SK-N-SH treated with all-trans-retinoic acid at 6 μM for 48 hours (cell line): ENCODE results near the gene TPPP.
A peak's percentile ranks its signal among the peaks of the same experiment; 100 is the strongest.

Source experiments
- ATAC-seq: fragments of 200-7000 bp; cut with Tn5 transposase; 3 replicates; pipeline ENCODE4 v1.9.1; 2020; ENCODE audit warnings: mild to moderate bottlenecking, moderate library complexity
- ARNTL ChIP-seq: fragments of 450-650 bp; formaldehyde crosslinking; IDR thresholded peaks from 2 replicates; pipeline ENCODE4 v1.5.0; 2020; ENCODE audit warnings: low read depth, mild to moderate bottlenecking, moderate library complexity, borderline replicate concordance
- BACH2 ChIP-seq: fragments of 250-450 bp; sonication (Bioruptor Pico); IDR thresholded peaks from 2 replicates; pipeline ENCODE4 v1.9.0; 2021; ENCODE audit warnings: mild to moderate bottlenecking, borderline replicate concordance
- CSDC2 ChIP-seq: fragments of 250-450 bp; sonication (Bioruptor Pico); IDR thresholded peaks from 2 replicates; pipeline ENCODE4 v1.5.0; 2020; ENCODE audit warnings: mild to moderate bottlenecking, moderate library complexity
- ESRRG ChIP-seq: fragments of 250-450 bp; sonication (Bioruptor Pico); IDR thresholded peaks from 2 replicates; pipeline ENCODE4 v1.6.1; 2021; ENCODE audit warnings: mild to moderate bottlenecking
- GLIS3 ChIP-seq: fragments of 250-450 bp; sonication (Bioruptor Pico); IDR thresholded peaks from 2 replicates; pipeline ENCODE4 v1.5.0; 2020; ENCODE audit warnings: mild to moderate bottlenecking, moderate library complexity
- ISL1 ChIP-seq: fragments of 250-450 bp; sonication (Bioruptor Pico); IDR thresholded peaks from 2 replicates; pipeline ENCODE4 v2.1.2; 2022; ENCODE audit warnings: mild to moderate bottlenecking, moderate library complexity
- OSR1 ChIP-seq: fragments of 250-450 bp; sonication (Bioruptor Pico); IDR thresholded peaks from 2 replicates; pipeline ENCODE4 v1.8.0; 2022; ENCODE audit warnings: moderate library complexity, mild to moderate bottlenecking, inconsistent platforms
- PPARA ChIP-seq: fragments of 250-450 bp; sonication (Bioruptor Pico); IDR thresholded peaks from 2 replicates; pipeline ENCODE4 v1.5.0; 2020; ENCODE audit warnings: mild to moderate bottlenecking, borderline replicate concordance
- RARB ChIP-seq: fragments of 250-450 bp; sonication (Bioruptor Pico); IDR thresholded peaks from 2 replicates; pipeline ENCODE4 v1.8.0; 2021; ENCODE audit warnings: mild to moderate bottlenecking, moderate library complexity
- SNAI2 ChIP-seq: fragments of 250-450 bp; sonication (Bioruptor Pico); IDR thresholded peaks from 2 replicates; pipeline ENCODE4 v1.5.0; 2020; ENCODE audit warnings: mild to moderate bottlenecking, moderate library complexity
- TCF4 ChIP-seq: fragments of 250-450 bp; sonication (Bioruptor Pico); IDR thresholded peaks from 2 replicates; pipeline ENCODE4 v1.8.0; 2021; ENCODE audit warnings: mild to moderate bottlenecking, moderate library complexity, borderline replicate concordance
- TOX ChIP-seq: fragments of 250-450 bp; sonication (Bioruptor Pico); IDR thresholded peaks from 2 replicates; pipeline ENCODE4 v1.8.0; 2021; ENCODE audit warnings: mild to moderate bottlenecking, moderate library complexity, borderline replicate concordance
- ZC3H10 ChIP-seq: fragments of 250-450 bp; sonication (Bioruptor Pico); IDR thresholded peaks from 2 replicates; pipeline ENCODE4 v1.5.1; 2021; ENCODE audit warnings: mild to moderate bottlenecking, moderate library complexity
- ZFP3 ChIP-seq: fragments of 250-450 bp; sonication (Bioruptor Pico); IDR thresholded peaks from 2 replicates; pipeline ENCODE4 v1.5.0; 2020; ENCODE audit warnings: mild to moderate bottlenecking, moderate library complexity
- ZFP30 ChIP-seq: fragments of 450-650 bp; formaldehyde crosslinking; IDR thresholded peaks from 2 replicates; pipeline ENCODE4 v1.5.0; 2022; ENCODE audit warnings: mild to moderate bottlenecking, moderate library complexity
- ZNF70 ChIP-seq: fragments of 450-650 bp; formaldehyde crosslinking; IDR thresholded peaks from 2 replicates; pipeline ENCODE4 v1.5.0; 2020; ENCODE audit warnings: mild to moderate bottlenecking, moderate library complexity
- TF ChIP-seq, protein P1 (sequence below): fragments of 250-450 bp; sonication (Bioruptor Pico); IDR thresholded peaks from 2 replicates; pipeline ENCODE4 v1.5.1; 2021; ENCODE audit warnings: mild to moderate bottlenecking, moderate library complexity
- TF ChIP-seq, protein P2 (sequence below): fragments of 250-450 bp; sonication (Bioruptor Pico); IDR thresholded peaks from 2 replicates; pipeline ENCODE4 v1.8.0; 2020; ENCODE audit warnings: mild to moderate bottlenecking, moderate library complexity, borderline replicate concordance
- TF ChIP-seq, protein P3 (sequence below): fragments of 250-450 bp; sonication (Bioruptor Pico); IDR thresholded peaks from 2 replicates; pipeline ENCODE4 v1.5.0; 2020; ENCODE audit warnings: mild to moderate bottlenecking, moderate library complexity

The TPPP gene

GRCh38 chr5:673831-674629 lies 19.1 kb downstream of the TPPP start:
- TF ChIP-seq ARNTL (CRISPR knock-in tag) (no peak), ZC3H10 (CRISPR knock-in tag) (no peak), ZFP3 (CRISPR knock-in tag) (no peak), OSR1 (no peak)
- TF ChIP-seq, protein P1, sequence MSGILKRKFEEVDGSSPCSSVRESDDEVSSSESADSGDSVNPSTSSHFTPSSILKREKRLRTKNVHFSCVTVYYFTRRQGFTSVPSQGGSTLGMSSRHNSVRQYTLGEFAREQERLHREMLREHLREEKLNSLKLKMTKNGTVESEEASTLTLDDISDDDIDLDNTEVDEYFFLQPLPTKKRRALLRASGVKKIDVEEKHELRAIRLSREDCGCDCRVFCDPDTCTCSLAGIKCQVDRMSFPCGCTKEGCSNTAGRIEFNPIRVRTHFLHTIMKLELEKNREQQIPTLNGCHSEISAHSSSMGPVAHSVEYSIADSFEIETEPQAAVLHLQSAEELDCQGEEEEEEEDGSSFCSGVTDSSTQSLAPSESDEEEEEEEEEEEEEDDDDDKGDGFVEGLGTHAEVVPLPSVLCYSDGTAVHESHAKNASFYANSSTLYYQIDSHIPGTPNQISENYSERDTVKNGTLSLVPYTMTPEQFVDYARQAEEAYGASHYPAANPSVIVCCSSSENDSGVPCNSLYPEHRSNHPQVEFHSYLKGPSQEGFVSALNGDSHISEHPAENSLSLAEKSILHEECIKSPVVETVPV (CRISPR knock-in tag) = no peak
- no peak for ATAC-seq

DNA sequence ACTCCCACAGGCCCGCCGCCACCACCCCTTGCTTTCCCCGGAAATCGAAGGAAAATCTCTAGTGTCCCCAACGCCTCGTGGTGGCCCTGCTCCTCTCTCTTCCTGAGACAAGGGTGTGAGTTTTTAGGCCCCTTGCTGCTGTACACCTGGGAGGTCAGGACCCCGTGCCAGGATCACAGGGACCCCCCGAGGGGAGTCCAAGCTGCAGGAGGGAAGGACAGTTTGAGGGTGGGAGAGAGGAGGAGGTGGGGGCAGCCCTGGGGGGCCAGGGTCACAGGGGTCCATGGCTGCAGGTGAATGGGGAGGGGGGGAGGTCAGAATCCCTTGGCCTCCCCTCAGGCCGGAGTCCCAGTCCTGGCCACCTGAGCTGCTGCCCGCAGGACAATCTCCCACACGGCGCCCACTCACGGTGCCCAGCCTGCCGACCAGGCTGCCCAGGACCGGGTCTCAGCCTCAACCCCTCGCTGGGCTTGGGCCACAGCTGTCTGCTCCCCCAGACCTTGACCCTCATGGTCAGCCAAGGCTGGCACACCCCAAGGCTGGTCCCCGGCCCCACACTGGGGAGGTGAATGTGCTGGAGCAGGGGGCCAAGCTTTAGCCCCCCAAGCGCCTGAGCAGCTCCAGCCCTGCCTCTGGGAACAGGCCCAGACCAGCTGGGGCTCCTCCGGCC lies 19.9 kb downstream of the TPPP start:
- ATAC-seq = no peak
- TF ChIP-seq ISL1 (CRISPR knock-in tag) (no peak), ESRRG (CRISPR knock-in tag) (no peak), ZNF70 (CRISPR knock-in tag) (no peak), OSR1 (no peak), TOX (CRISPR knock-in tag) (no peak), CSDC2 (CRISPR knock-in tag) (no peak), BACH2 (CRISPR knock-in tag) (no peak), SNAI2 (CRISPR knock-in tag) (no peak), TCF4 (CRISPR knock-in tag) (no peak), GLIS3 (no peak), ZC3H10 (CRISPR knock-in tag) (no peak), ARNTL (CRISPR knock-in tag) (no peak)
- TF ChIP-seq, protein P2, sequence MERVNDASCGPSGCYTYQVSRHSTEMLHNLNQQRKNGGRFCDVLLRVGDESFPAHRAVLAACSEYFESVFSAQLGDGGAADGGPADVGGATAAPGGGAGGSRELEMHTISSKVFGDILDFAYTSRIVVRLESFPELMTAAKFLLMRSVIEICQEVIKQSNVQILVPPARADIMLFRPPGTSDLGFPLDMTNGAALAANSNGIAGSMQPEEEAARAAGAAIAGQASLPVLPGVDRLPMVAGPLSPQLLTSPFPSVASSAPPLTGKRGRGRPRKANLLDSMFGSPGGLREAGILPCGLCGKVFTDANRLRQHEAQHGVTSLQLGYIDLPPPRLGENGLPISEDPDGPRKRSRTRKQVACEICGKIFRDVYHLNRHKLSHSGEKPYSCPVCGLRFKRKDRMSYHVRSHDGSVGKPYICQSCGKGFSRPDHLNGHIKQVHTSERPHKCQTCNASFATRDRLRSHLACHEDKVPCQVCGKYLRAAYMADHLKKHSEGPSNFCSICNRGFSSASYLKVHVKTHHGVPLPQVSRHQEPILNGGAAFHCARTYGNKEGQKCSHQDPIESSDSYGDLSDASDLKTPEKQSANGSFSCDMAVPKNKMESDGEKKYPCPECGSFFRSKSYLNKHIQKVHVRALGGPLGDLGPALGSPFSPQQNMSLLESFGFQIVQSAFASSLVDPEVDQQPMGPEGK = no peak
- TF ChIP-seq, protein P3, sequence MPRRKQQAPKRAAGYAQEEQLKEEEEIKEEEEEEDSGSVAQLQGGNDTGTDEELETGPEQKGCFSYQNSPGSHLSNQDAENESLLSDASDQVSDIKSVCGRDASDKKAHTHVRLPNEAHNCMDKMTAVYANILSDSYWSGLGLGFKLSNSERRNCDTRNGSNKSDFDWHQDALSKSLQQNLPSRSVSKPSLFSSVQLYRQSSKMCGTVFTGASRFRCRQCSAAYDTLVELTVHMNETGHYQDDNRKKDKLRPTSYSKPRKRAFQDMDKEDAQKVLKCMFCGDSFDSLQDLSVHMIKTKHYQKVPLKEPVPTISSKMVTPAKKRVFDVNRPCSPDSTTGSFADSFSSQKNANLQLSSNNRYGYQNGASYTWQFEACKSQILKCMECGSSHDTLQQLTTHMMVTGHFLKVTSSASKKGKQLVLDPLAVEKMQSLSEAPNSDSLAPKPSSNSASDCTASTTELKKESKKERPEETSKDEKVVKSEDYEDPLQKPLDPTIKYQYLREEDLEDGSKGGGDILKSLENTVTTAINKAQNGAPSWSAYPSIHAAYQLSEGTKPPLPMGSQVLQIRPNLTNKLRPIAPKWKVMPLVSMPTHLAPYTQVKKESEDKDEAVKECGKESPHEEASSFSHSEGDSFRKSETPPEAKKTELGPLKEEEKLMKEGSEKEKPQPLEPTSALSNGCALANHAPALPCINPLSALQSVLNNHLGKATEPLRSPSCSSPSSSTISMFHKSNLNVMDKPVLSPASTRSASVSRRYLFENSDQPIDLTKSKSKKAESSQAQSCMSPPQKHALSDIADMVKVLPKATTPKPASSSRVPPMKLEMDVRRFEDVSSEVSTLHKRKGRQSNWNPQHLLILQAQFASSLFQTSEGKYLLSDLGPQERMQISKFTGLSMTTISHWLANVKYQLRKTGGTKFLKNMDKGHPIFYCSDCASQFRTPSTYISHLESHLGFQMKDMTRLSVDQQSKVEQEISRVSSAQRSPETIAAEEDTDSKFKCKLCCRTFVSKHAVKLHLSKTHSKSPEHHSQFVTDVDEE (CRISPR knock-in tag) = no peak

DNA sequence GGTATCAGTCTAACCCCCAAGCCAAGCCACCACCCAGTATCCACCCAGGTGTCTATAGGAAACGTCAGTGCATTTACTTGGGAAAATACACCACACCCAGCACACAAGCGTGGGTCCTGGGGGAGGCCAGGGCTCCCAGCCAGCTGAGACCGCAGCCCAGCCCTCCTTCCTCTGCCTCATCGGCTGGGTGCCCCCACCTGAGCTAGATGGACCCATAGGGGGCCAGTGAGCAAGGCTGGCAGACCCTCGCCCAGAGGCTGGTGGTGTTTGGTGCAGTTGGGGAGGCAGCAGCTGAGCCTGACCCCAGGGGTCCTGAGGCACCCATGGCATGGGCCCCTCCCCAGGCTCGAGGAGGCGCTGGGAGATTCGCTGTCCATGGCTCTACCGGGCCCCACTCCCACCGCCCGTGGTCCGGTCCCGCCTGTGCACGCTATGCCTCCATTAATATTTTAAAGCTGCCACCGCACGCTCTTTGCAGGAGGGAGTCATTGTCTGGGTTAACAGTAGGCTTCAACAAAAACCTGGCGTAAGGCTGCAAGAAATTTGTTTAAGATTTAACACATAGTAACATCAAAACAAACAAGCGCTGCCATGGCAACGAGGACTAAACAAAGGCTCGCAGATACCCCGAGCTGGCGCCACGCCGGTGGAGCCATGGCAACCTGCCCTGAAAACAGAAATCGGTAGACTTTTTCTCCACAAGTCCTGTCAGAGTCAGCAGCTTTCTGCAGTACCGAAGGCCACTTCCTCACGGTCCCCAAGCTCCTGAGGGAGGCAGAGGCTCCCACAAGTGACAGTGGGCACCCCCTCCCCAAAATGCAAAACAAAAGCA lies 20.6 kb downstream of the TPPP start:
- peak; percentile 53 for ATAC-seq
- no peak for TF ChIP-seq BACH2 (CRISPR knock-in tag)
- no peak for TF ChIP-seq ESRRG (CRISPR knock-in tag)
- no peak for TF ChIP-seq RARB (CRISPR knock-in tag)
- TF ChIP-seq ZFP30 (CRISPR knock-in tag) = no peak
- TF ChIP-seq TCF4 (CRISPR knock-in tag) = no peak
- TF ChIP-seq PPARA = no peak
- no peak for TF ChIP-seq ISL1 (CRISPR knock-in tag)
- no peak for TF ChIP-seq ZFP3 (CRISPR knock-in tag)
- TF ChIP-seq ZNF70 (CRISPR knock-in tag) = no peak
- TF ChIP-seq ARNTL (CRISPR knock-in tag) = no peak
- TF ChIP-seq, protein P3 (CRISPR knock-in tag) = no peak
- TF ChIP-seq TOX (CRISPR knock-in tag) = no peak
- TF ChIP-seq, protein P2 = no peak
- TF ChIP-seq, all 23 proteins: peak for 0
